ENCODE measurements around the gene PTPRC.
A peak's percentile ranks its signal among the peaks of the same experiment; 100 is the strongest.

The PTPRC gene

GRCh38 chr1:198794498-198794897, 155.7 kb downstream of the PTPRC start:
- H3K36me3 ChIP-seq (ENCODE audit: control insufficient read depth in 1 of 2, insufficient read depth in 2 of 2, low read length in 2 of 2) = no peaks in the 10 kb centered on the region
- no peak overlapping the region for H2BK120ac ChIP-seq (ENCODE audit: insufficient read depth, low read length, poor library complexity)
- H3K27me3 ChIP-seq (ENCODE audit: insufficient read depth, low read length) = no peaks in the 10 kb centered on the region
- no peak overlapping the region for H2BK5ac ChIP-seq (ENCODE audit: low read depth, low read length, poor library complexity)
- no peak overlapping the region for H2AK5ac ChIP-seq (ENCODE audit: low read length)
- H3K79me2 ChIP-seq (ENCODE audit: control insufficient read depth, insufficient read depth, low read length, poor library complexity) = no peaks in the 10 kb centered on the region
- H4K12ac ChIP-seq (ENCODE audit: low read depth, low read length) = no peak overlapping the region
- H3K18ac ChIP-seq (ENCODE audit: low read length) = no peak overlapping the region
- H3K4me3 ChIP-seq (ENCODE audit: low read depth, low read length) = no peak overlapping the region
- H3K4me2 ChIP-seq (ENCODE audit: low read length) = no peak overlapping the region
- H2BK12ac ChIP-seq (ENCODE audit: low read length) = no peak overlapping the region
- no peak overlapping the region for H3K23ac ChIP-seq (ENCODE audit: low read length)
- peak in 1 of 2 donors; percentile 4 for DNase-seq
- peaks cover 5% of the 10 kb centered on the region for H3K9me3 ChIP-seq (ENCODE audit: insufficient read depth, low read depth, low read length)
- H3K4ac ChIP-seq (ENCODE audit: low read depth, low read length) = no peak overlapping the region
- H3K14ac ChIP-seq (ENCODE audit: low read length) = no peak overlapping the region
- H3K27ac ChIP-seq (ENCODE audit: low read depth, low read length) = no peak overlapping the region
- H3K9ac ChIP-seq (ENCODE audit: low read length) = no peak overlapping the region
- no peak overlapping the region for H4K91ac ChIP-seq (ENCODE audit: low read depth, low read length)
- H3K79me1 ChIP-seq (ENCODE audit: low read length) = no peaks in the 10 kb centered on the region
- no peaks in the 10 kb centered on the region for H3K4me1 ChIP-seq (ENCODE audit: control insufficient read depth in 1 of 2, insufficient read depth in 2 of 2, low read length in 2 of 2)
- H4K8ac ChIP-seq (ENCODE audit: low read depth, low read length) = no peak overlapping the region
- H2AFZ ChIP-seq (ENCODE audit: insufficient read depth, low read length, poor library complexity) = no peak overlapping the region

- no peaks in the 10 kb centered on the region for H3K79me1 ChIP-seq (ENCODE audit: low read length)
- no peak overlapping the region for H3K14ac ChIP-seq (ENCODE audit: low read length)
- no peak overlapping the region for H3K27ac ChIP-seq (ENCODE audit: low read depth, low read length)
- H3K4me3 ChIP-seq (ENCODE audit: low read depth, low read length) = no peak overlapping the region
- no peaks in the 10 kb centered on the region for H3K27me3 ChIP-seq (ENCODE audit: insufficient read depth, low read length)
- no peak overlapping the region for H3K18ac ChIP-seq (ENCODE audit: low read length)
- no peaks in the 10 kb centered on the region for H3K79me2 ChIP-seq (ENCODE audit: control insufficient read depth, insufficient read depth, low read length, poor library complexity)
- no peak overlapping the region for H2BK12ac ChIP-seq (ENCODE audit: low read length)
- H3K23ac ChIP-seq (ENCODE audit: low read length) = no peak overlapping the region
- no peak for DNase-seq
- H2BK120ac ChIP-seq (ENCODE audit: insufficient read depth, low read length, poor library complexity) = no peak overlapping the region
- H3K4ac ChIP-seq (ENCODE audit: low read depth, low read length) = no peak overlapping the region
- WGBS (ENCODE audit: extremely low coverage, insufficient coverage, insufficient read length) = no CpG with 5 or more reads among the region's 2 CpGs
- no peak overlapping the region for H4K8ac ChIP-seq (ENCODE audit: low read depth, low read length)
- no peak overlapping the region for H3K9ac ChIP-seq (ENCODE audit: low read length)
- H3K4me1 ChIP-seq (ENCODE audit: control insufficient read depth in 1 of 2, insufficient read depth in 2 of 2, low read length in 2 of 2) = no peaks in the 10 kb centered on the region
- peaks cover 5% of the 10 kb centered on the region for H3K9me3 ChIP-seq (ENCODE audit: insufficient read depth, low read depth, low read length)
- H4K91ac ChIP-seq (ENCODE audit: low read depth, low read length) = no peak overlapping the region
- H2AFZ ChIP-seq (ENCODE audit: insufficient read depth, low read length, poor library complexity) = no peak overlapping the region
- H2BK5ac ChIP-seq (ENCODE audit: low read depth, low read length, poor library complexity) = no peak overlapping the region
- no peaks in the 10 kb centered on the region for H3K36me3 ChIP-seq (ENCODE audit: control insufficient read depth in 1 of 2, insufficient read depth in 2 of 2, low read length in 2 of 2)
- no peak overlapping the region for H3K4me2 ChIP-seq (ENCODE audit: low read length)
- H4K12ac ChIP-seq (ENCODE audit: low read depth, low read length) = no peak overlapping the region
- H2AK5ac ChIP-seq (ENCODE audit: low read length) = no peak overlapping the region
Observed at GRCh38 chr1:198797656-198798055, 158.8 kb downstream of the PTPRC start.

DNA sequence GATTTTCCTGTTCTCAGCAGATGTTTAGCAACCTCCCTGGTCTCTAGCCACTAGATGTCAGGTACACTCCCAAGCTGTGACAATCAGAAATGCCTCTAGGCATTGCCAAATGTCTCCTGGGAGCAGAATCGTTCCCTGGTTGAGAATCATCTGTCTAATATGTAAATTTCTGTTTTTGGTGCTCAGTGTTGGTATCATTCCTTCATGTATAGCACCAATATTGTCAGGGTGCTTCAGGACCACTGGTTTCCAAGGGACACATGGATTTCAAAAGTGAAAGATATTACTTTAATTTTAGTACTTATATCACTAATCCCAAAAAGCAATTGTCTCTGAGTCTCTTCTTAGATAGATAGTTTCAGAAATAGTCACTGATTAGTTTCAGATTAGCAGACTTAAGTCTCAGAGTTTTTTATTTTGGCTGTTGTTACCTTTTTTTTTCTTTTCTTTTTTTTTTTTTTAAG, 160.1 kb downstream of the PTPRC start:
- Histone ChIP-seq H3K36me3 (ENCODE audit: control insufficient read depth in 1 of 2, insufficient read depth in 2 of 2, low read length in 2 of 2) (no peaks in the 10 kb centered on the region), H3K79me2 (ENCODE audit: control insufficient read depth, insufficient read depth, low read length, poor library complexity) (no peaks in the 10 kb centered on the region), H3K23ac (ENCODE audit: low read length) (no peak overlapping the region)

GRCh38 chr1:198805498-198806151, 166.8 kb downstream of the PTPRC start:
- 100% methylated on average over 1 of the region's 5 CpGs for WGBS (ENCODE audit: extremely low coverage, insufficient coverage, insufficient read length)
- Histone ChIP-seq H3K9ac (ENCODE audit: low read length) (no peak overlapping the region), H2AK5ac (ENCODE audit: low read length) (no peak overlapping the region), H3K18ac (ENCODE audit: low read length) (no peak overlapping the region), H3K4me3 (ENCODE audit: low read depth, low read length) (no peak overlapping the region), H3K4ac (ENCODE audit: low read depth, low read length) (no peak overlapping the region), H3K14ac (ENCODE audit: low read length) (no peak overlapping the region), H3K79me1 (ENCODE audit: low read length) (no peaks in the 10 kb centered on the region), H3K27me3 (ENCODE audit: insufficient read depth, low read length) (no peaks in the 10 kb centered on the region), H3K23ac (ENCODE audit: low read length) (no peak overlapping the region), H3K9me3 (ENCODE audit: insufficient read depth, low read depth, low read length) (no peaks in the 10 kb centered on the region), H3K27ac (ENCODE audit: low read depth, low read length) (no peak overlapping the region), H4K8ac (ENCODE audit: low read depth, low read length) (no peak overlapping the region), H3K4me1 (ENCODE audit: control insufficient read depth in 1 of 2, insufficient read depth in 2 of 2, low read length in 2 of 2) (no peaks in the 10 kb centered on the region), H4K91ac (ENCODE audit: low read depth, low read length) (no peak overlapping the region), H2BK12ac (ENCODE audit: low read length) (no peak overlapping the region), H3K36me3 (ENCODE audit: control insufficient read depth in 1 of 2, insufficient read depth in 2 of 2, low read length in 2 of 2) (no peaks in the 10 kb centered on the region), H2BK120ac (ENCODE audit: insufficient read depth, low read length, poor library complexity) (no peak overlapping the region), H2BK5ac (ENCODE audit: low read depth, low read length, poor library complexity) (no peak overlapping the region), H3K4me2 (ENCODE audit: low read length) (no peak overlapping the region), H4K12ac (ENCODE audit: low read depth, low read length) (no peak overlapping the region), H3K79me2 (ENCODE audit: control insufficient read depth, insufficient read depth, low read length, poor library complexity) (no peaks in the 10 kb centered on the region), H2AFZ (ENCODE audit: insufficient read depth, low read length, poor library complexity) (no peak overlapping the region)
- no peak for DNase-seq

More for the DNA sequence above, 160.1 kb downstream of the PTPRC start:
- no peak overlapping the region for H3K4me3 ChIP-seq (ENCODE audit: low read depth, low read length)
- H3K27me3 ChIP-seq (ENCODE audit: insufficient read depth, low read length) = no peaks in the 10 kb centered on the region
- H2AFZ ChIP-seq (ENCODE audit: insufficient read depth, low read length, poor library complexity) = no peak overlapping the region
- H2AK5ac ChIP-seq (ENCODE audit: low read length) = no peak overlapping the region
- H3K27ac ChIP-seq (ENCODE audit: low read depth, low read length) = no peak overlapping the region
- no peak overlapping the region for H3K4me2 ChIP-seq (ENCODE audit: low read length)
- no peak overlapping the region for H2BK12ac ChIP-seq (ENCODE audit: low read length)
- no peak overlapping the region for H4K8ac ChIP-seq (ENCODE audit: low read depth, low read length)
- peaks cover 5% of the 10 kb centered on the region for H3K9me3 ChIP-seq (ENCODE audit: insufficient read depth, low read depth, low read length)
- H3K4me1 ChIP-seq (ENCODE audit: control insufficient read depth in 1 of 2, insufficient read depth in 2 of 2, low read length in 2 of 2) = no peaks in the 10 kb centered on the region
- H3K18ac ChIP-seq (ENCODE audit: low read length) = no peak overlapping the region
- no peaks in the 10 kb centered on the region for H3K79me1 ChIP-seq (ENCODE audit: low read length)
- no peak overlapping the region for H3K9ac ChIP-seq (ENCODE audit: low read length)
- WGBS (ENCODE audit: extremely low coverage, insufficient coverage, insufficient read length) = no CpG with 5 or more reads among the region's 1 CpG
- no peak overlapping the region for H4K12ac ChIP-seq (ENCODE audit: low read depth, low read length)
- H4K91ac ChIP-seq (ENCODE audit: low read depth, low read length) = no peak overlapping the region
- DNase-seq = peak; percentile 16 to 41
- no peak overlapping the region for H2BK120ac ChIP-seq (ENCODE audit: insufficient read depth, low read length, poor library complexity)
- H3K14ac ChIP-seq (ENCODE audit: low read length) = no peak overlapping the region
- no peak overlapping the region for H2BK5ac ChIP-seq (ENCODE audit: low read depth, low read length, poor library complexity)
- no peak overlapping the region for H3K4ac ChIP-seq (ENCODE audit: low read depth, low read length)
